OCI-LY1 (cell line): Measurements from ENCODE around the gene P3R3URF.

Experiments
- H2AFZ ChIP-seq: fragments of 200-600 bp; sonication (generic), shearing (Covaris generic); 2 replicates; pipeline ENCODE4 v1.6.0; 2014; ENCODE audit warnings: antibody characterized with exemption, mild to moderate bottlenecking, low read length
- H3F3A ChIP-seq: fragments of 200-600 bp; sonication (generic), shearing (Covaris generic); 2 replicates; pipeline ENCODE4 v1.6.0; 2014; ENCODE audit warnings: mild to moderate bottlenecking, antibody characterized with exemption, low read length, moderate library complexity; ENCODE audit not compliant: insufficient read depth
- H3K27ac ChIP-seq: fragments of 200-600 bp; sonication (generic); 2 replicates; pipeline ENCODE4 v1.5.1; 2014; ENCODE audit warnings: low read length, mixed run types, mild to moderate bottlenecking, low read depth; ENCODE audit not compliant: poor library complexity, severe bottlenecking
- H3K27me3 ChIP-seq: fragments of 200-600 bp; sonication (generic); 2 replicates; pipeline ENCODE4 v1.6.0; 2014; ENCODE audit warnings: antibody characterized with exemption, mild to moderate bottlenecking, low read length, moderate library complexity; ENCODE audit not compliant: insufficient read depth
- H3K36me3 ChIP-seq: fragments of 200-600 bp; sonication (generic); 2 replicates; pipeline ENCODE4 v1.6.1; 2014; ENCODE audit warnings: mild to moderate bottlenecking, antibody characterized with exemption, low read length, moderate library complexity, mixed read lengths; ENCODE audit not compliant: insufficient read depth
- H3K4me1 ChIP-seq: fragments of 200-600 bp; sonication (generic); 2 replicates; pipeline ENCODE4 v1.5.1; 2014; ENCODE audit warnings: mild to moderate bottlenecking, low read length, moderate library complexity; ENCODE audit not compliant: insufficient read depth, severe bottlenecking
- H3K4me2 ChIP-seq: fragments of 200-600 bp; sonication (generic), shearing (Covaris generic); 2 replicates; pipeline ENCODE4 v1.6.1; 2014; ENCODE audit warnings: low read length
- H3K4me3 ChIP-seq: fragments of 200-600 bp; sonication (generic); 2 replicates; pipeline ENCODE4 v1.5.1; 2014; ENCODE audit warnings: low read length, low read depth, mild to moderate bottlenecking, mixed read lengths; ENCODE audit not compliant: poor library complexity, severe bottlenecking
- H3K79me2 ChIP-seq: fragments of 200-600 bp; shearing (Covaris generic); 2 replicates; pipeline ENCODE4 v1.6.1; 2016; ENCODE audit warnings: mixed run types, low read length, mixed read lengths; ENCODE audit not compliant: insufficient read depth
- H3K9ac ChIP-seq: fragments of 200-600 bp; sonication (generic), shearing (Covaris generic); 2 replicates; pipeline ENCODE4 v1.6.1; 2014; ENCODE audit warnings: mild to moderate bottlenecking, low read length, mixed read lengths
- H3K9me2 ChIP-seq: fragments of 200-600 bp; sonication (generic), shearing (Covaris generic); 2 replicates; pipeline ENCODE4 v1.6.1; 2014; ENCODE audit warnings: low read depth, mild to moderate bottlenecking, low read length, mixed read lengths
- H3K9me3 ChIP-seq: fragments of 200-600 bp; shearing (Covaris generic); 2 replicates; pipeline ENCODE4 v1.6.1; 2014; ENCODE audit warnings: low read length, mixed read lengths
- H4K20me1 ChIP-seq: fragments of 200-600 bp; sonication (generic), shearing (Covaris generic); 2 replicates; pipeline ENCODE4 v1.6.0; 2016; ENCODE audit warnings: mild to moderate bottlenecking, low read length; ENCODE audit not compliant: insufficient read depth
- CTCF ChIP-seq: fragments of 200-600 bp; sonication (generic), shearing (Covaris generic); IDR thresholded peaks from 2 replicates; pipeline ENCODE4 v1.5.1; 2017; ENCODE audit warnings: mild to moderate bottlenecking, antibody characterized with exemption, low read length, moderate library complexity, mixed read lengths
- EZH2 ChIP-seq: fragments of 200-600 bp; sonication (generic), shearing (Covaris generic); IDR thresholded peaks from 2 replicates; pipeline ENCODE4 v1.8.0; 2017; ENCODE audit warnings: borderline replicate concordance, mixed run types, mild to moderate bottlenecking, antibody characterized with exemption, low read length, moderate library complexity, mixed read lengths

P3R3URF gene

GRCh38 chr1:46188295-46189030, 12.2 kb upstream of the P3R3URF start:
- Histone ChIP-seq H3K27me3 (no peaks in the 10 kb centered on the region), H3F3A (no peaks in the 10 kb centered on the region), H3K4me1 (no peaks in the 10 kb centered on the region), H3K9me2 (no peaks in the 10 kb centered on the region), H3K9ac (no peak overlapping the region), H3K79me2 (no peaks in the 10 kb centered on the region), H3K9me3 (no peaks in the 10 kb centered on the region), H4K20me1 (no peaks in the 10 kb centered on the region), H3K4me3 (no peak overlapping the region), H2AFZ (no peak overlapping the region), H3K27ac (no peak overlapping the region), H3K4me2 (no peak overlapping the region), H3K36me3 (peaks cover 14% of the 10 kb centered on the region; the same call in 1 of the 2 replicates)
- TF ChIP-seq CTCF (no peak), EZH2 (no peak)

GRCh38 chr1:46187106-46187869, 11.0 kb upstream of the P3R3URF start:
- no peak for TF ChIP-seq CTCF
- TF ChIP-seq EZH2 = no peak
- Histone ChIP-seq H4K20me1 (no peaks in the 10 kb centered on the region), H3K79me2 (no peaks in the 10 kb centered on the region), H3K4me1 (no peaks in the 10 kb centered on the region), H3K9ac (no peak overlapping the region), H3K4me3 (no peak overlapping the region), H3K4me2 (no peak overlapping the region), H3K27me3 (no peaks in the 10 kb centered on the region), H3F3A (no peaks in the 10 kb centered on the region), H2AFZ (no peak overlapping the region), H3K27ac (no peak overlapping the region), H3K36me3 (peaks cover 5% of the 10 kb centered on the region; the same call in 1 of the 2 replicates), H3K9me2 (no peaks in the 10 kb centered on the region), H3K9me3 (no peaks in the 10 kb centered on the region)

GRCh38 chr1:46186076-46186475, 9.8 kb upstream of the P3R3URF start:
- no peak overlapping the region for H3K27ac ChIP-seq
- H3K4me2 ChIP-seq = no peak overlapping the region
- no peaks in the 10 kb centered on the region for H3K27me3 ChIP-seq
- no peak overlapping the region for H3K9ac ChIP-seq
- no peaks in the 10 kb centered on the region for H4K20me1 ChIP-seq
- H3K9me3 ChIP-seq = no peaks in the 10 kb centered on the region
- H3K4me3 ChIP-seq = no peak overlapping the region
- TF ChIP-seq CTCF = no peak
- TF ChIP-seq EZH2 = no peak
- H3F3A ChIP-seq = no peaks in the 10 kb centered on the region
- no peaks in the 10 kb centered on the region for H3K9me2 ChIP-seq
- no peaks in the 10 kb centered on the region for H3K4me1 ChIP-seq
- no peak overlapping the region for H2AFZ ChIP-seq
- no peaks in the 10 kb centered on the region; the same call in 1 of the 2 replicates for H3K36me3 ChIP-seq
- H3K79me2 ChIP-seq = no peaks in the 10 kb centered on the region
